Neural cell (in vitro differentiated cells): ENCODE results near the gene JMJD1C.

Experiments used
- CTCF ChIP-seq: fragments of 450-650 bp; IDR thresholded peaks from 2 replicates; pipeline ENCODE4 v1.5.1; 2014; ENCODE audit warnings: antibody characterized with exemption, mild to moderate bottlenecking, moderate library complexity; ENCODE audit not compliant: poor library complexity, severe bottlenecking
- EP300 ChIP-seq: fragments of 450-650 bp; conservative IDR thresholded peaks from 2 replicates; pipeline ENCODE4 v1.6.1; 2014; ENCODE audit warnings: antibody characterized with exemption, mild to moderate bottlenecking, moderate library complexity; ENCODE audit not compliant: poor library complexity, severe bottlenecking
- EZH2 ChIP-seq: fragments of 200-600, 300-800 bp; shearing (Covaris generic), sonication (generic); IDR thresholded peaks from 2 replicates; pipeline ENCODE4 v1.6.1; 2014; ENCODE audit warnings: antibody characterized with exemption, low read length, borderline replicate concordance, mild to moderate bottlenecking; ENCODE audit not compliant: insufficient read depth, poor library complexity, severe bottlenecking
- MXI1 ChIP-seq: fragments of 450-650 bp; conservative IDR thresholded peaks from 2 replicates; pipeline ENCODE4 v1.6.1; 2014; ENCODE audit warnings: antibody characterized with exemption, mild to moderate bottlenecking; ENCODE audit not compliant: poor library complexity, severe bottlenecking
- RAD21 ChIP-seq: fragments of 450-650 bp; conservative IDR thresholded peaks from 2 replicates; pipeline ENCODE4 v1.6.1; 2014; ENCODE audit warnings: antibody characterized with exemption, mild to moderate bottlenecking, moderate library complexity

GRCh38 chr10:63427013-63427412 lies 38.8 kb downstream of the JMJD1C start:
- TF ChIP-seq CTCF (no peak), EP300 (no peak), MXI1 (no peak), RAD21 (no peak), EZH2 (no peak)
